Right lobe of liver (tissue), 4 donors: Measurements from ENCODE around the gene CORO7.

Experiments used
- POLR2A ChIP-seq: fragments of 450-650 bp; IDR thresholded peaks from one replicate; pipeline ENCODE4 v1.6.1; 2017; ENCODE audit warnings: antibody characterized with exemption, mild to moderate bottlenecking
- TF ChIP-seq, protein P1 (sequence below), 4 donors: fragments of 200-600 bp in 3 of 4; fragments of 450-650 bp in 1 of 4; IDR thresholded peaks; one replicate each; pipeline versions ENCODE4 v1.5.1 to v1.8.0; 2016 to 2022; ENCODE audit warnings: antibody characterized with exemption in 4 of 4, mild to moderate bottlenecking in 2 of 4
- donor health status: DM: no; HTN: no; CAD: no.
- donor health status: DM: no; HTN: no; CAD: no.
- donor health status: DM: no; HTN: yes; CAD: no.

DNA sequence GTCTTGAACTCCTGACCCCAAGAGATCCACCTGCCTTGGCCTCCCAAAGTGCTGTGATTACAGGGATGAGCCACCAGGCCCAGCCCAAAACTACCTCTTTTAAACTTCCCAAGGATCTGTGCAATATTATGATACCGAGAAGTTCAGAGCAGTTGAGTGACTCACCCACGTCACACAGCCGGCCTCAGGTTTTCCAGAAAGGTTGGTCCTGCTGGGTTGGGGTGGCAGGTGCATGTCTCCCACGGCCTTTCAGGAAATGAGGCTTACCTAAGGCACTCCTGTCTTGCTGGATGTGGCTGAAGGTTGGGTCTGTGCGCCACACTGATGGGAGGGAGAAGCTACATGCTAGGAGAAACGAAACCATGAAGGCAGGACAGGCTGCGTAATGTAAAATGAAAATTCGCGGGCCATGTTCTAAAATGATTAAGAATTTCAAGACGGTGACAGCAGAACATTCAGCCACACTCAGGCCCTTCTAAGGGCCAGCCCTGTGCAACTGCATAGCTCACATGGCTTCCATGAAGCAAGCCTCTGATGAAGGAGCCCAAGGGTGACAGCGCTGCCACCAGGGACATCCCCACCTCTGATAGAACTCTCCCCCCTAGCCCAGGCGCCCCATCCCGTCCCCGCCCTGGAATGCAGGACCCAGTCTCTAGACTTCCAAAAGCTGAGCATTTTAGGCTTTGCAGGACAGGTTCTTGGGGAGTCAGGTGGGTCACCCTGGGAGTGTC lies 107.1 kb downstream of the CORO7 start:
- TF ChIP-seq, protein P1, sequence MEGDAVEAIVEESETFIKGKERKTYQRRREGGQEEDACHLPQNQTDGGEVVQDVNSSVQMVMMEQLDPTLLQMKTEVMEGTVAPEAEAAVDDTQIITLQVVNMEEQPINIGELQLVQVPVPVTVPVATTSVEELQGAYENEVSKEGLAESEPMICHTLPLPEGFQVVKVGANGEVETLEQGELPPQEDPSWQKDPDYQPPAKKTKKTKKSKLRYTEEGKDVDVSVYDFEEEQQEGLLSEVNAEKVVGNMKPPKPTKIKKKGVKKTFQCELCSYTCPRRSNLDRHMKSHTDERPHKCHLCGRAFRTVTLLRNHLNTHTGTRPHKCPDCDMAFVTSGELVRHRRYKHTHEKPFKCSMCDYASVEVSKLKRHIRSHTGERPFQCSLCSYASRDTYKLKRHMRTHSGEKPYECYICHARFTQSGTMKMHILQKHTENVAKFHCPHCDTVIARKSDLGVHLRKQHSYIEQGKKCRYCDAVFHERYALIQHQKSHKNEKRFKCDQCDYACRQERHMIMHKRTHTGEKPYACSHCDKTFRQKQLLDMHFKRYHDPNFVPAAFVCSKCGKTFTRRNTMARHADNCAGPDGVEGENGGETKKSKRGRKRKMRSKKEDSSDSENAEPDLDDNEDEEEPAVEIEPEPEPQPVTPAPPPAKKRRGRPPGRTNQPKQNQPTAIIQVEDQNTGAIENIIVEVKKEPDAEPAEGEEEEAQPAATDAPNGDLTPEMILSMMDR (IDR thresholded peaks at IDR 0.05): no peak
- no peak for TF ChIP-seq POLR2A
